ENCODE data around the gene DLEC1. TPM values are rescaled to one million over a fixed set of nuclear protein-coding genes. Genes with fewer than 3 reads are reported as not detected.

The DLEC1 gene
- total RNA-seq, 4 donors from 2014 or later: 3.7 to 96.0 (median 7.1) TPM

DNA sequence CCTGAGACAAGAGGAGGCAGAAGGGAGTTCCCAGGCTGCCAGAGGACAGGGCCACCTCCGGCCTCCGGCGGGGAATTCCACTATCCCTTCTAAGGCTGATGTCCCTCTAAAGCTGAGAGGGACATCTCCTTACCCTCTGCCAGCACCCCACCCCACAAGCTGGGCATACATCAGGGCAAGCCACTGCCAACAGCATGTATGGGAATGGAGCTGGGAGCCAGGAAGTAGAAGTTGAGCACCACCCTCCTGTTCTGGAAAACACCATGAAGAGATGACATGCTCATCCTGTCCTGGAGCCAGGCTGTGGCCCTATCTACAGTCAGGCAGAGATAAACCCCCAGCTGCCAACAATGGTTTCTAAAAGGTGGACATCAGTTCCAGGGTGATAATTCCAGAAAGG is 16.7 kb upstream of the DLEC1 start:
- Histone ChIP-seq H3K27ac (peak overlapping the region in 1 of 4 donors; percentile 43), H3K36me3 (peaks cover 0 to 33% (median 2%) of the 10 kb centered on the region in 3 donors), H3K9me3 (no peaks in the 10 kb centered on the region), H3K27me3 (no peaks in the 10 kb centered on the region), H3K4me1 (peaks cover 0 to 45% (median 13%) of the 10 kb centered on the region in 4 donors), H3K4me3 (no peak overlapping the region)
- no peak for DNase-seq (ENCODE audit: low spot score in 2 of 2)
- TF ChIP-seq, protein P1, sequence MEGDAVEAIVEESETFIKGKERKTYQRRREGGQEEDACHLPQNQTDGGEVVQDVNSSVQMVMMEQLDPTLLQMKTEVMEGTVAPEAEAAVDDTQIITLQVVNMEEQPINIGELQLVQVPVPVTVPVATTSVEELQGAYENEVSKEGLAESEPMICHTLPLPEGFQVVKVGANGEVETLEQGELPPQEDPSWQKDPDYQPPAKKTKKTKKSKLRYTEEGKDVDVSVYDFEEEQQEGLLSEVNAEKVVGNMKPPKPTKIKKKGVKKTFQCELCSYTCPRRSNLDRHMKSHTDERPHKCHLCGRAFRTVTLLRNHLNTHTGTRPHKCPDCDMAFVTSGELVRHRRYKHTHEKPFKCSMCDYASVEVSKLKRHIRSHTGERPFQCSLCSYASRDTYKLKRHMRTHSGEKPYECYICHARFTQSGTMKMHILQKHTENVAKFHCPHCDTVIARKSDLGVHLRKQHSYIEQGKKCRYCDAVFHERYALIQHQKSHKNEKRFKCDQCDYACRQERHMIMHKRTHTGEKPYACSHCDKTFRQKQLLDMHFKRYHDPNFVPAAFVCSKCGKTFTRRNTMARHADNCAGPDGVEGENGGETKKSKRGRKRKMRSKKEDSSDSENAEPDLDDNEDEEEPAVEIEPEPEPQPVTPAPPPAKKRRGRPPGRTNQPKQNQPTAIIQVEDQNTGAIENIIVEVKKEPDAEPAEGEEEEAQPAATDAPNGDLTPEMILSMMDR (IDR thresholded peaks at IDR 0.05): no peak
- no peak for TF ChIP-seq EP300 (IDR thresholded peaks at IDR 0.05)
- TF ChIP-seq POLR2A (IDR thresholded peaks at IDR 0.05): no peak
- WGBS, 2 donors: 70 to 87% methylated on average over 3 of the region's 3 CpGs

DNA sequence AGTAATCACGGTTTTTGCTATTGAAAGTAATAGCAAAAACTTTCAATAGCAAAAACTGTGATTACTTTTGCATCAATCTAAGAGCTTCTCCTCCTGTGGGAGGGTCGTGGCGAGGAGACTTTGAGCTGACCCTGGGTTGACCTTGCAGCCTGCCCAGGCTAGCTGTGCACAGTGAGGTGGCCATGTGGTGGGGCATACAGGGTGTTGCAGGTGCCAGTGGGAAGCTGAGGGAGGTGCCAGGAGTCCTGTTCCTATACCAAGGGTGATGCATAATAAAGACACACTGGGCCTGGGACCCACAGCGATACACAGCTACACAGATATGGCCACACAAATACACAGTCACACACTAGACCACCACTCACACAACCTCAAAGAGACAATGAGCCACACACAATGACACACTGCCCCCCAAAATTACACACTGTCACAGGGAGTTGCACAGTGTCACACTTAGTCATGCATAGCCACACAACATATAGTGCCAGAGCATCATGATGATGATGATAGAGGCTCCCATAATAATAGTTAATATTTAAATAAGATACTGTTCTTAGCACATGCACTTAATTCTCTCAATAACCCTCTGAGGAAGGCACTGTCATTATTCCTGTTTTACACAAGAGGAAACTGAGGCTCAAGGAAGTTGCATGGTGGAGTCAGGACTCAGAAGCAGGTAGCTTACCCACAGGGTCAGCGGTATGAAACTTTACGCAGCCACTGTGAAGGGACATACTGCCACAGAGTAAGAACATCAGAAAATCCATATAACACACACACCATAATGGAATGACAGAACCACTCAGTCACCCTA is 15.9 kb upstream of the DLEC1 start:
- no peak for DNase-seq (ENCODE audit: low spot score in 2 of 2)
- TF ChIP-seq POLR2A (IDR thresholded peaks at IDR 0.05) (no peak), EP300 (IDR thresholded peaks at IDR 0.05) (no peak)
- TF ChIP-seq, protein P1 (IDR thresholded peaks at IDR 0.05): no peak
- no peaks in the 10 kb centered on the region for H3K27me3 ChIP-seq
- WGBS, 2 donors: 75 to 80% methylated on average over 6 of the region's 6 CpGs
- peaks cover 0 to 25% (median 0%) of the 10 kb centered on the region in 3 donors for H3K36me3 ChIP-seq
- no peaks in the 10 kb centered on the region for H3K9me3 ChIP-seq
- H3K27ac ChIP-seq: peak overlapping the region in 3 of 4 donors; percentile 95 to 99 (median 99)
- peaks cover 0 to 52% (median 14%) of the 10 kb centered on the region in 4 donors for H3K4me1 ChIP-seq
- H3K4me3 ChIP-seq: peak overlapping the region in 1 of 4 donors; percentile 56

DNA sequence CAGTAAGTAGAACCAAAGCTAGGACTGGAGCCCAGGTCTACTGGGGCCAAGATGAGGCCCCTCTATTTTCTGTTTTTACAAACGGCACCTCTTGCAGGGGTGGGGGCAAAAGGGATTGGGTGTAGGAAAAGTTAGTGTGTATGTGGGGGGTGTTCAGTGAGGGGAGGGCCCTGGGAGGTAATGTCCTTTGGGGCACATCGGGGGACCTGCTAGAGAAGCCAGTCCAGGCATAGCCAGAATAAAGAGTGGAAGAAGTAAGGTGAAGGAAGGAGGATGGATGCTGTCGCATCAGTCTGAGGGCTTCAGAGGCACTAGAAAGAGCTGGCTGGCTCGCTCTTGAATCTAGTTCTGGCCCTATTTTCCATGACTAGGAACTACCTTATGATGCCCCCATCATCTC is 12.2 kb upstream of the DLEC1 start:
- Histone ChIP-seq H3K27ac (peak overlapping the region in 2 of 4 donors; percentile 99), H3K27me3 (no peaks in the 10 kb centered on the region), H3K4me1 (peaks cover 0 to 83% (median 29%) of the 10 kb centered on the region in 4 donors), H3K9me3 (no peaks in the 10 kb centered on the region), H3K36me3 (no peaks in the 10 kb centered on the region), H3K4me3 (no peak overlapping the region)
- DNase-seq (ENCODE audit: low spot score in 2 of 2): no peak
- 87% methylated on average over 4 of the region's 4 CpGs for WGBS, 2 donors
- TF ChIP-seq, protein P1 (IDR thresholded peaks at IDR 0.05): no peak

DNA sequence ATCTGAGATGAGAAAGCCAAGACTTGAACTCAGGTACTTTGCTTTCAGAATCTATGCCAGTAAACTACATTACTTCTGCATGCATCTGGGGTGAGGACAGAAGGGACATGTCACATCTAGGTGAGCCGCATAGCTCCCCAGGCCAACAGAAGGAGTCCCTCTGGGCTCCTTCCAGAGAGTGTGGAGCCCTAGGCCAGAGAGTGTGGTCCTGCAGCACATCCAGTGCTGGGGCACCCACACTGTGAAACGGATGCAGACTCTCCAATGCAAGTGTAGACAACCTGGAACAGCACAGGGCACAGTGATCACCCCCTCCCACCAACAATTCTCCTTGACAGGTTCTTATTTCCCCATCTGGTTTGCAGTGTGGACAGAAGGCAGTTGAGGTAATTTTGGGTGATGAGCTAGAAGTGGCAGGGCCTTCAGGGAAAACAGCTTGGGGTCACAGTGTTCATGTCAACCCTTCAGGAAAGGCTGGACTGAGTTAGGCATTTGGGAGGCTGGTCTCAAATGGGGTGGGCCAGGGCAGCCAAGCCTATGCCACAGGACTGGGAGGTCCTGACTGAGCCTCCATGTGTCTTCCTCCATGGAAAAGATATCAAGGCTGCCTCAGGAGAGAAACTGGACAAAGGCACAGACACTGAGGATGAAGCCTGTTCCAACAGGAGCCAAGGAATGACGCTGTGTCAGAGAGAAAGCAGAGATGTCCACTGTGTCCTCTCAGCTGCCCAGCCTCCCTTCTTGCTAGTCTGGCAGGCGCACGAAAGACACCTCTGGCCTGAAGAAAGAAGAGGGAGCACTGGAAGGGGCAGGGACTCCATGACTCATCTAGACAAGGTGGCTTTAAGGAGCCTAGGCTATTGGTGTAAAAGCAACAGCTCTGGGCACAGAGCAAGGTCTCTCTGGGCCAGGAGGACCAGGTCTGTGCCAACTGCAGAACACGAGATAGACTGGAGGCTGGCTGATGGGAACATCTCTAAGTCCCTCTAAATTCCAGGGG is 11.2 kb upstream of the DLEC1 start:
- DNase-seq (ENCODE audit: low spot score in 2 of 2): no peak
- peak overlapping the region in 1 of 4 donors; percentile 94 for H3K4me3 ChIP-seq
- TF ChIP-seq POLR2A (IDR thresholded peaks at IDR 0.05): no peak
- no peaks in the 10 kb centered on the region for H3K36me3 ChIP-seq
- peak overlapping the region in 3 of 4 donors; percentile 81 to 99 (median 97) for H3K27ac ChIP-seq
- H3K27me3 ChIP-seq: no peaks in the 10 kb centered on the region
- 90 to 92% methylated on average over 6 of the region's 6 CpGs for WGBS, 2 donors
- peaks cover 0 to 77% (median 29%) of the 10 kb centered on the region in 4 donors for H3K4me1 ChIP-seq
- no peaks in the 10 kb centered on the region for H3K9me3 ChIP-seq

DNA sequence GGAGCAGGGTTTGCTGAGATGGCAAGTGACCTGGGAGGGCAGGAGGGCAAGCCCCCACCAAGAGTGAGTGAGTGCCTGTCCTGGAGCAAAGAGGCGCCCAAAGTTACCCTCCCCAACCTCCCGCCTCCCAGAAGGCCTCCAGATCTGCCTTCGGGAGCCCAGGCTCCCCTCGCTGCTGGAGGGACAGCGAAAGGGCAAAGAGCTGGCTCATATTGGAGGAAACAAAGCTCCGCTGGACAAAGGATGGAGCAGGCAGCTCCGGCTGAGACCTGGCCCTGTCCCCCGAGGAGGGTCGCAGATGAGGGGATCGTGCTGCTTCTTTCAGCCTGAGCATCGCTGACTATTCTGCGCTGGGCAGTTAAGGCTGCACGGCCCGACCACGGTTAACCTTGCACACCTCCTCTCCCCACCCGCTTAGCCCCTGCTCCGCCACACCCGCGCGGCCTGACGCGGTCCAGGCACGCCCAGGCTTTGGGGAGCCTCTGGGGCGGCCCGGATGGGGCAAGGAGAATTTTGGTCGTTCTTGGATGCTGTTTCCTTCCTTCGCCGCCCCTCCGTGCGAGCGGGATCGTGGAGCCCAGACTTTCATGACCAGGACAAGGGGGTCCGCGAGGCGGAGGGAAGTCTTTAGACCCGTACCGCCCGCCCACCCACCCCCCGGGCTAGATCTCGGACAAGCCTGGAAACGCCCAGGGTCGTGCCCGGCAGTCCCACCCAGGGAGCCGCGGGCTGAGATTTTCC is 10.2 kb upstream of the DLEC1 start:
- no peak for DNase-seq (ENCODE audit: low spot score in 2 of 2)
- Histone ChIP-seq H3K9me3 (no peaks in the 10 kb centered on the region), H3K4me1 (peaks cover 0 to 67% (median 29%) of the 10 kb centered on the region in 4 donors), H3K27ac (peak overlapping the region; percentile 81 to 99 (median 95)), H3K36me3 (no peaks in the 10 kb centered on the region), H3K4me3 (peak overlapping the region; percentile 54 to 94 (median 72)), H3K27me3 (no peaks in the 10 kb centered on the region)
- TF ChIP-seq POLR2A (IDR thresholded peaks at IDR 0.05) (no peak), EP300 (IDR thresholded peaks at IDR 0.05) (no peak)
- TF ChIP-seq, protein P1 (IDR thresholded peaks at IDR 0.05): no peak
- 17 to 18% methylated on average over 30 to 39 of the region's 45 CpGs for WGBS, 2 donors

Data from tibial nerve (tissue), 4 donors.